DMS53 treated with DMSO at 0.1 percent for 48 hours (cell line): ENCODE data around the gene SPN.
"Not testable (repeated sequence)": the region's sequence is repeated elsewhere in the genome, so short reads cannot be mapped to it uniquely, and the experiment has no call there.

Experiments used
- DNase-seq: peaks from one replicate; lab custom pipeline; 2025; ENCODE audit not compliant: unreplicated experiment; lab: John Stamatoyannopoulos, UW

The SPN gene

GRCh38 chr16:29645694-29646187 lies 17.3 kb upstream of the SPN start:
- no peak for DNase-seq

DNA sequence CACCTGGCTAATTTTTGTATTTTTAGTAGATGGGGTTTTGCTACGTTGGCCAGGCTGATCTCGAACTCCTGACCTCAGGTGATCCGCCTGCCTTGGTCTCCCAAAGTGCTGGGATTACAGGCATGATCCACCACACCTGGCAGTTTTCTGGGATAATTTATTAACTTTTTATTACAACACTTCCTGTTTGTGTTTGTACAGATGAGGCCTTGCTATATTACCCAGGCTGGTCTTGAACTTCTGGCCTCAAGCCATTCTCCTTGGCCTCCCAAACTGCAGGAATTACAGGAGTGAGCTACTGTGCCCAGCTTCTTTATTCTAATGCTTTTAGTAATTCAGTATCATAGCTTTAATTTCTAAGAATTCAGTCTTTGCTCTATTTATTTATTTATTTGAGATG lies 16.1 kb upstream of the SPN start:
- no peak for DNase-seq

DNA sequence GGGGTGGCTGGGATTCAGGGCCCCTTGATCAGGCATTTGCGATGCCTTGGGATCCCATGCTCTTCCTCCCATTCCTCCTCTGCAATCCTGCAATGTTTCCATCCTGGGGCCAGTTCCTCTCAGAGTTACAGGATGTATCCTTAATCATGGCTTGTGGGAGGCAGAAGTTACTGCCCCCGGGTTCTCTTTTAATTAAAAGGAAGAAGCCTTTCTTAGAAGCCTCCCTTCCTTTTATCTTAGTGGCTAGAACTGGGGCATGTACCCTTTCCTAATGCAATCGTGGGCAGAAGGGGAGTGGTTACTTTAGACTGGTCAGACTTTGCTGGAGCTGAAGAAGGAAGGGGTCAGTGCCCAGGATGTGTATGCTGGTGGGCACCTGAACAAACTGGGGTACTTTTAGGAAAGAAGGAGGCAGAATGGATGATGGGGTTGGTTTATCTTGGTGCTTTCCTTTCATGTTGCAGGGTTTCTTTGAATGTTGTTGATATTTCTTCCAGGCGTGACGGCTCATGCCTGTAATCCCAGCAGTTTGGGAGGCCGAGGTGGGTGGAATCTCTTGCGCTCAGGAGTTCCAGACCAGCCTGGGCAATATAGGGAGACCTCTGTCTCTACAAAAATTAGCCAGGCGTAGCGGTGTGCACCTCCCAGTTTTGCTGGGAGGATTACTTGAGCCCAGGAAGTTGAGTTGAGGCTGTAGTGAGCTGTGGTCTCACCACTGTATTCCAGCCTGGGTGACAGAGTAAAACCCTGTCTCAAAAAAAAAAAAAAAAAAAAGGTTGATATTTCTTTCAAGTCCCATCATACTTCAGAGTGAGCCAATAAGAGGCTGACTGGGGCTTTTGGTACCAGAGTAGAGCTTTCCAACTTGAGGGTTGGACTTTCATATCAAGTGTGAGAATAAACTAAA lies 13.2 kb upstream of the SPN start:
- no peak for DNase-seq

DNA sequence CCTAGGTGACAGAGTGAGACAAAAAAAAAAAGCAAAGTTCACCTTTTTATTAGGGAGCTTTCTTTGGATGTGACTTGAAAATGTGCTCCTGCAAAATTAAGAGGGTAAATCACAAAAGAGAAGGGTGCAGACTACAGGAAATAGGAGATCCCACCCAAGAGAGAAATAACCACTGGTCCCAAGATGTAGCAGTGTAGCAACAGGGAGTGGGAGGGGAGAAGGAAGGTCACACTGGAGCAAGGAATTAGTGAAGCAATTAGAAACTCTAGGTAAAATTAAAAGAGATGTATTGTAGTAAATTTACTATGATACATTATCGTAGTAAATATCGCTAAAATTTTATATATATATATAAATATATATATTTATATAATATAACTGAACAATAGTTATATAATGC lies 12.3 kb upstream of the SPN start:
- no peak for DNase-seq

DNA sequence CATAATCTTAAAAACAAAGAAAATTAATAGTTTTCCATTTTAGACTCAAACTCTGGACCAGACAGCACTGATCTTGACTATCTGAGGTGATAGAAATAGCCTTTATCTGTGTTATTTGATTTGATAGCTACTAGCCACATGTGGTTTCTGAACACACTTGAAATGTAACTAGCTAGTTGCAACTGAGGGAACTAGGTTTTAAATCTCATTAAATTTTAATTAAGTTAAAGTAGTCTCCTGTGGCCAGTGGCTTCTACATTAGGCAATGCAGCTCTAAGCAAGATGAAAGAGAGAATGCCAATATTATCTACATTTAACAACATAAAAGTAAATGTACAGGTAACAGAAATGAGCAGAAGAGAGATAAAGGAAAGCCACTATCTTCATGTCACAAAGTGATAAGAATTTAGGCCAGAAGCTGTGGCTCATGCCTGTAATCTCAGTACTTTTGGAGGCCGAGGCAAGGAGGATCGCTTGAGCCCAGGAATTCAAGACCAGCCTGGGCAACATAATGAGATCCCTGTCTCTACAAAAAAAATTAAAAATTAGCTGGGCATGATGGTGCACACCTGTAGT lies 11.2 kb upstream of the SPN start:
- no peak for DNase-seq

- no peak for DNase-seq
Measured at GRCh38 chr16:29653471-29653870, 9.6 kb upstream of the SPN start.

DNA sequence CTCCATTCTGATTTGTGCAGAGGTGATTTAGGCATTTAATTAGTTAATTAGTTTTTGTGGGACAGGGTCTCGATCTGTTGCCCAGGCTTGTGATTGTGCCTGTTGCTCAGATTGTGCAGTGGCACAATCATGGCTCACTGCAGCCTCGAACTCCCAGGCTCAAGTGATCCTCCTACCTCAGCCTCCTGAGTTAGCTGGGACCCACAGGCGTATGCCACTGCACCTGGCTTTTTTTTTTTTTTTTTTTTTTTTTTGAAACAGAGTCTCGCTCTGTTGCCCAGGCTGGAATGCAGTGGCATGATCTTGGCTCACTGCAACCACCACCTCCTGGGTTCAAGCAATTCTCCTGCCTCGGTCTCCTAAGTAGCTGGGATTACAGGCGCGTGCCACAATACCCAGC lies 9.2 kb upstream of the SPN start:
- not testable (repeated sequence) for DNase-seq

DNA sequence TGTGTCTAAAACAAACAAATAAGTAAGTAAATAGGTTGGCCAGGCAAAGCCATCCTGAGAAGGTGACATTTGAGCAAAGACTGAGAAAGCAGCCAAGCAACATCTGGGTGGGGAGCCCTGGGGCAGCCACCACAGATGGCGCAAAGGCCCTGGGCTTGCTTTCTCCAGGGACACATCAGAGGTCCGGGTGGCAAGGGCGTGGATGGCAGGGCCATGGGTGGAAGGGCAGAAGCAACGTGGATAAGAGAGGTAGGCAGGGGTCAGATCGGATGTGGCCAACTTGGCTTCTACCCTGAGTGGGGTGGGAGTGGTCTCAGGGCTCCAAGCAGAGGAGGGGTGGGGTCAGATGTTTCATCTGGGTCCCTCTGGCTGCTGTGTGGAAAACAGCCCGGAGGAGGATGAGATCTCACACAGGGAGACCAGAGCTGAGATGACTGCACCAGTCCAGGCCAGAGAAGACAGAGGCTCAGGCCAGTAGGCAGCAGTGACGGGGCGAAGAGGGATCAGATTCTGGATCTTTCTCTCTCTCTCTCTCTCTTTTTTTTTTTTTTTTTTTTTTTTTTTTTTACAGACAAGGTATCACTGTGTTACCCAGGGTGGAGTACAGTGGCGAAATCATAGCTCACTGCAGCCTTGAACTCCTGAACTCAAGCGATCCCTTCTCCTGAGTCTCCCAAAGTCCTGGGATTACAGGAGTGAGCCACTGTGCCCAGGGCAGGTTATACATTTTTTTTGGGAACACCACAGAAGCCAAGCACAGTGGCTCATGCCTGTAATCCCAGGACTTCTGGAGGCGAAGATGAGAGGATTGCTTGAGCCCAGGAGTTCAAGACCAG lies 6.1 kb upstream of the SPN start:
- DNase-seq: no peak

DNA sequence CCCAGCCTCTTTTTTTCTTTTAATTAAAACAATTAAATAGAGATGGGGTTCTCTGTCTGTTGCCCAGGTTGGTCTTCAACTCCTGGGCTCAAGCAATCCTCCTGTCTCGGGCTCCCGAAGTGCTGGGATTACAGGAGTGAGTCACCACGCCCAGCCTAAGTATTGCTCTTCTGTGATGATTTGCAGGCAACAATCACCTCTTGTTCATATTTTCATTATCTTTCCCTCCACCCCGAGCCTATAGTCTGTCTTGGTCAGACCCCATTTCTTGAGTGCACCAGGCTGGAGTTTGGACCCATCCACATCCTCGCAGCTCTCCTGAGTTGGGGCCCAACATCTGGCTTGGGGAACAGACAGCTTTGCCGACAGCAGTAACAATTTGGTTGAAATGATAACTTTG lies 4.3 kb upstream of the SPN start:
- DNase-seq: no peak

- DNase-seq: no peak
Measured at GRCh38 chr16:29662000-29662728, 883 bp upstream of the SPN start.

- DNase-seq: no peak
Measured at GRCh38 chr16:29662729-29663015, 375 bp upstream of the SPN start.

- DNase-seq: no peak
Measured at GRCh38 chr16:29663807-29664090, 702 bp downstream of the SPN start.

- DNase-seq: no peak
Measured at GRCh38 chr16:29664091-29664921, 1.3 kb downstream of the SPN start.

GRCh38 chr16:29665294-29666077 lies 2.4 kb downstream of the SPN start:
- DNase-seq: no peak

DNA sequence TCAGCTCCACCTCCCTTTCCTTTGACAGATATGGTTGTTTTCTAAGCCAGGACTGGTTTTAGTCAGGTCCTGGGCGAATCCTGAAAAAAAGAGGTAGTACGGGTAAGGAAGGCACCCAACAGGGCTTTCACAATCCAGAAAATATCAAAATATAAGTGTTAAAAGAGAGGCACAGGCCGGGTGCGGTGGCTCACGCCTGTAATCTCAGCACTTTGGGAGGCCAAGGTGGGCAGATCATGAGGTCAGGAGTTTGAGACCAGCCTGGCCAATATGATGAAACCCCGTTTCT lies 4.2 kb downstream of the SPN start:
- DNase-seq: not testable (repeated sequence)

DNA sequence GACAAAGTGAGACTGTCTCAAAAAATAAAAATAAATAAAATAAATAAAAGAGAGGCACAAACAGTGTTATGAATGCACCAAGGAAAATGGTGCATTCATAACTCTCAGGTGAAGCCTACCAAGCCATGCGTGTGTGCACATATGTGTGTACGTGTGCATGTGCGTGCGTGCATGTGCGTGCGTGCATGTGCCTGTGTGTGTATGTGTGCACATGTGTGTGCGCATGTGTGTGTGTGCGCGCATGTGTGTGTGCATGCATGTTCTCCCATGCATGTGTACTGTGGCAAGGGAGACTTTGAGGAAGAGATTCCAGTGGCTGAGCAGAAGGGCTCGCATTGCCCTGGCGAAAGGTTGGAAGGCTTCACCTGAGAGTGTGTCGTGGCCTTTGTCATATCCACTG lies 4.7 kb downstream of the SPN start:
- DNase-seq: no peak

GRCh38 chr16:29668267-29668666 lies 5.2 kb downstream of the SPN start:
- no peak for DNase-seq

DNA sequence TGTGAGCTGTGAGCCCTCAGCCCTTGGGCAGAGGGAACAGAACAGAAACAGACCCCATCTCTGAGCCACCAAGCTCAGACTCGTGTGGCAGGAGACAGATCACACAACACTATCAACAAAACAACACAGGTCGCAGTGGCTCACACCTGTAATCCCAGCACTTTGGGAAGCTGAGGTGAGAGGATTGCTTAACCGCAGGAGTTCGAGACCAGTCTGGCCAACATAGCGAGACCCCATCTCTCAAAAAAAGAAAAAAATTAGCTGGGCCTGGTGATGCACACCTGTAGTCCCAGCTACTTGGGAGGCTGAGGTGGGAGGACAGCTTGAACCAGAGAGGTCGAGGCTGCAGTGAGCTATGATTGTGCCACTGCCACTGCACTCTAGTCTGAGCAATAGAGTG lies 10.5 kb downstream of the SPN start:
- DNase-seq: no peak

DNA sequence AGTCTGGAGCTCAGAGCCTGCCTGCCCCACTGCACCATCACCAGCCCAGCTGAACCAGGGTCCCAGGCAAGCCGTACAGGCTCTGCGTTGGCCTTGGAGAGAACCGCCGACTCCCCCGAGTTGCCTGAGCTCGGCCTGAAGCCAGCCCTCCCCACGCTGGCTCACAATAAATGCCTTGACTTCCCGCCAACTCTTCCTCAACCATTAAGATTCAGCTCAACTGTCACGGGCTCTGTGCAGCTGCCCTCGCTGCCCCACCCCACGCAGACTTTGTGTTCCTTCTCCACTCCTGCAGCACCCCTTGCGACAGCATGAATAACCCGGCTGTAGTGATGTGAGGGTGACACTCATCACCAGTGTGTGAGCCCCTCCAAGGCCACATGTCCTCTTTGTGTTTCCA lies 11.1 kb downstream of the SPN start:
- DNase-seq: no peak
